ENCODE data around the gene IL23R.

DNA sequence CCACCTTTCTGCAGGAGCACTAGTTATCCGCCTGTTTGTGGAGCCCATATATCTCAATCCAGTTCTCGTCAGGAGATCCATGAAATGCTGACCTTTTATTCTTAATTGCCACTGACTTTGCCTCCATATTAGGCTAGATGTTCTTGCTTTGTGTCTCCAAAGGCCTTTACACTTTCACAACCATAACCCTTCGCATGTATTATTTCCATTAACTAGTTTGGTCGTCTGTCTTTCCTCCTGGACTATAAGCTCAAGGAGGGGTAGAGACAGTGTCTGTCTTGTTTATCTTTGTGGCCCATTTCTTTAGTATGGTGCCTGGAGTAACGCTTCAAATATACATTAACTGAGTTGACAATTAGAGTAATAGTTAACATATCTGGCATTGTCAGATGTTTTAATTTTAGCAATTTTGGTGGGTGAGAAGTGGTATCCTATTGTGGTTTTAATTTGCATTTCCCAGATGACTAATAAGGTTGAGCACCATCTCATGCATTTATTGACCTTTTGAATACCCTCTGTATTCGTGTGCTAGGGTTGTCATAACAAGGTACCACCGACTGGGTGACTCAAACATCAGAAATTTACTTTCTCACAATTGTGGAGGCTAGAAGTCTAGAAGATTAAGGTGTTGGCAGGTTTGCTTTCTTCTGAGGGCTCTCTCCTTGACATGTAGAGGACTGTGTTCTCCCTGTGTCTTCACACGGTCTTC lies 119.7 kb downstream of the IL23R start:
- TF ChIP-seq RAD21 (IDR thresholded peaks at IDR 0.05; ENCODE audit: low read length) (no peak), MEF2A (IDR thresholded peaks at IDR 0.05; ENCODE audit: borderline replicate concordance, low read depth) (no peak), POLR2AphosphoS5 (IDR thresholded peaks at IDR 0.05; ENCODE audit: low read depth, low read length) (no peak), EP300 (IDR thresholded peaks at IDR 0.05; ENCODE audit: borderline replicate concordance in 1 of 2, low read depth in 1 of 2, low read length in 1 of 2) (no peak), EZH2phosphoT487 (IDR thresholded peaks at IDR 0.05; ENCODE audit: borderline replicate concordance, low read depth) (no peak), SMC3 (IDR thresholded peaks at IDR 0.05; ENCODE audit: low read depth, low read length) (no peak), NRF1 (IDR thresholded peaks at IDR 0.05; ENCODE audit: low read depth, low read length) (no peak), USF2 (IDR thresholded peaks at IDR 0.05; ENCODE audit: borderline replicate concordance, low read depth, low read length) (no peak), USF1 (IDR thresholded peaks at IDR 0.05; ENCODE audit: borderline replicate concordance, low read depth) (no peak), PBX3 (IDR thresholded peaks at IDR 0.05) (no peak), MAX (IDR thresholded peaks at IDR 0.05; ENCODE audit: low read depth) (no peak)
- TF ChIP-seq, protein P1, sequence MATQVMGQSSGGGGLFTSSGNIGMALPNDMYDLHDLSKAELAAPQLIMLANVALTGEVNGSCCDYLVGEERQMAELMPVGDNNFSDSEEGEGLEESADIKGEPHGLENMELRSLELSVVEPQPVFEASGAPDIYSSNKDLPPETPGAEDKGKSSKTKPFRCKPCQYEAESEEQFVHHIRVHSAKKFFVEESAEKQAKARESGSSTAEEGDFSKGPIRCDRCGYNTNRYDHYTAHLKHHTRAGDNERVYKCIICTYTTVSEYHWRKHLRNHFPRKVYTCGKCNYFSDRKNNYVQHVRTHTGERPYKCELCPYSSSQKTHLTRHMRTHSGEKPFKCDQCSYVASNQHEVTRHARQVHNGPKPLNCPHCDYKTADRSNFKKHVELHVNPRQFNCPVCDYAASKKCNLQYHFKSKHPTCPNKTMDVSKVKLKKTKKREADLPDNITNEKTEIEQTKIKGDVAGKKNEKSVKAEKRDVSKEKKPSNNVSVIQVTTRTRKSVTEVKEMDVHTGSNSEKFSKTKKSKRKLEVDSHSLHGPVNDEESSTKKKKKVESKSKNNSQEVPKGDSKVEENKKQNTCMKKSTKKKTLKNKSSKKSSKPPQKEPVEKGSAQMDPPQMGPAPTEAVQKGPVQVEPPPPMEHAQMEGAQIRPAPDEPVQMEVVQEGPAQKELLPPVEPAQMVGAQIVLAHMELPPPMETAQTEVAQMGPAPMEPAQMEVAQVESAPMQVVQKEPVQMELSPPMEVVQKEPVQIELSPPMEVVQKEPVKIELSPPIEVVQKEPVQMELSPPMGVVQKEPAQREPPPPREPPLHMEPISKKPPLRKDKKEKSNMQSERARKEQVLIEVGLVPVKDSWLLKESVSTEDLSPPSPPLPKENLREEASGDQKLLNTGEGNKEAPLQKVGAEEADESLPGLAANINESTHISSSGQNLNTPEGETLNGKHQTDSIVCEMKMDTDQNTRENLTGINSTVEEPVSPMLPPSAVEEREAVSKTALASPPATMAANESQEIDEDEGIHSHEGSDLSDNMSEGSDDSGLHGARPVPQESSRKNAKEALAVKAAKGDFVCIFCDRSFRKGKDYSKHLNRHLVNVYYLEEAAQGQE (IDR thresholded peaks at IDR 0.05; ENCODE audit: low read depth, low read length) = no peak
- TF ChIP-seq, protein P2, sequence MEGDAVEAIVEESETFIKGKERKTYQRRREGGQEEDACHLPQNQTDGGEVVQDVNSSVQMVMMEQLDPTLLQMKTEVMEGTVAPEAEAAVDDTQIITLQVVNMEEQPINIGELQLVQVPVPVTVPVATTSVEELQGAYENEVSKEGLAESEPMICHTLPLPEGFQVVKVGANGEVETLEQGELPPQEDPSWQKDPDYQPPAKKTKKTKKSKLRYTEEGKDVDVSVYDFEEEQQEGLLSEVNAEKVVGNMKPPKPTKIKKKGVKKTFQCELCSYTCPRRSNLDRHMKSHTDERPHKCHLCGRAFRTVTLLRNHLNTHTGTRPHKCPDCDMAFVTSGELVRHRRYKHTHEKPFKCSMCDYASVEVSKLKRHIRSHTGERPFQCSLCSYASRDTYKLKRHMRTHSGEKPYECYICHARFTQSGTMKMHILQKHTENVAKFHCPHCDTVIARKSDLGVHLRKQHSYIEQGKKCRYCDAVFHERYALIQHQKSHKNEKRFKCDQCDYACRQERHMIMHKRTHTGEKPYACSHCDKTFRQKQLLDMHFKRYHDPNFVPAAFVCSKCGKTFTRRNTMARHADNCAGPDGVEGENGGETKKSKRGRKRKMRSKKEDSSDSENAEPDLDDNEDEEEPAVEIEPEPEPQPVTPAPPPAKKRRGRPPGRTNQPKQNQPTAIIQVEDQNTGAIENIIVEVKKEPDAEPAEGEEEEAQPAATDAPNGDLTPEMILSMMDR (IDR thresholded peaks at IDR 0.05) = no peak

All from SK-N-SH (cell line).